Progenitor cell of endocrine pancreas (in vitro differentiated cells): ENCODE data around the gene CELF4. TPM values are rescaled to one million over a fixed set of nuclear protein-coding genes. Genes with fewer than 3 reads are reported as not detected.

Experiments
- DNase-seq: peaks from one replicate; pipeline ENCODE4 v3.0.0; 2021; ENCODE audit warnings: low spot score; ENCODE audit not compliant: unreplicated experiment
- H3K27ac Mint-ChIP-seq: 2 replicates; pipeline ENCODE4 v1.8.0; 2021; ENCODE audit warnings: mild to moderate bottlenecking, moderate library complexity, mixed read lengths
- H3K27me3 Mint-ChIP-seq: 2 replicates; pipeline ENCODE4 v1.8.0; 2021; ENCODE audit warnings: mixed read lengths
- H3K36me3 Mint-ChIP-seq: 2 replicates; pipeline ENCODE4 v1.8.0; 2022; ENCODE audit warnings: mixed read lengths; ENCODE audit not compliant: insufficient read depth
- H3K4me1 Mint-ChIP-seq: 2 replicates; pipeline ENCODE4 v1.8.0; 2021; ENCODE audit warnings: low read depth, mixed read lengths
- H3K4me3 Mint-ChIP-seq: 2 replicates; pipeline ENCODE4 v1.8.0; 2021; ENCODE audit warnings: low read depth, mild to moderate bottlenecking, moderate library complexity, mixed read lengths
- H3K9me3 Mint-ChIP-seq: 2 replicates; pipeline ENCODE4 v1.8.0; 2021; ENCODE audit warnings: low read depth, mixed read lengths
- total RNA-seq: library from RNA; stranded (reverse); gene quantifications from 2 replicates; pipeline ENCODE4 v1.2.1, GENCODE V29; 2021
- TF ChIP-seq, protein P1 (sequence below): fragments of 200-600 bp; sonication (generic); IDR thresholded peaks from one replicate; pipeline ENCODE4 v1.5.0; 2021; ENCODE audit warnings: antibody characterized with exemption, mild to moderate bottlenecking; ENCODE audit not compliant: unreplicated experiment

CELF4 gene
- total RNA-seq, 1 donor from 2014 or later: 4.6 TPM

DNA sequence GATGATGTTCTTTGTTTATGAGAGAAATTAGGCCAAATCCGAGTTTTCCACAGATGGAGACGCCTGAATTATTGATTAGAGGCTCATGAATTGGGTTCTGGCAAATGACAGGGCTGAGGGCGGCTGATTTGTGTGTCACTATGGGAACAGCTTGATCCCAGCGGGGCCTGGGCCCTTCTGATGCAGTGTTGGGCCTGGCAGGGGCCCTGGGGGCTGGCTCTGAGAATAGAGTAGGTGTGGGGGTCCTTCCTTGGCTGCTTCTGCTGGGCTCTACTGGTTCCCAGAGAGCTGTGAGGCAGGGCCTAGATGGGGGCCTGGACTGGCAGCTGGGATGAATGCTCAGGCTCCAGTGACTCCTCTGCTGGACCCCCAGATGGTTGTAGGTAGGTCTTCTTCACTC lies 164.8 kb downstream of the CELF4 start:
- DNase-seq: no peak
- TF ChIP-seq, protein P1, sequence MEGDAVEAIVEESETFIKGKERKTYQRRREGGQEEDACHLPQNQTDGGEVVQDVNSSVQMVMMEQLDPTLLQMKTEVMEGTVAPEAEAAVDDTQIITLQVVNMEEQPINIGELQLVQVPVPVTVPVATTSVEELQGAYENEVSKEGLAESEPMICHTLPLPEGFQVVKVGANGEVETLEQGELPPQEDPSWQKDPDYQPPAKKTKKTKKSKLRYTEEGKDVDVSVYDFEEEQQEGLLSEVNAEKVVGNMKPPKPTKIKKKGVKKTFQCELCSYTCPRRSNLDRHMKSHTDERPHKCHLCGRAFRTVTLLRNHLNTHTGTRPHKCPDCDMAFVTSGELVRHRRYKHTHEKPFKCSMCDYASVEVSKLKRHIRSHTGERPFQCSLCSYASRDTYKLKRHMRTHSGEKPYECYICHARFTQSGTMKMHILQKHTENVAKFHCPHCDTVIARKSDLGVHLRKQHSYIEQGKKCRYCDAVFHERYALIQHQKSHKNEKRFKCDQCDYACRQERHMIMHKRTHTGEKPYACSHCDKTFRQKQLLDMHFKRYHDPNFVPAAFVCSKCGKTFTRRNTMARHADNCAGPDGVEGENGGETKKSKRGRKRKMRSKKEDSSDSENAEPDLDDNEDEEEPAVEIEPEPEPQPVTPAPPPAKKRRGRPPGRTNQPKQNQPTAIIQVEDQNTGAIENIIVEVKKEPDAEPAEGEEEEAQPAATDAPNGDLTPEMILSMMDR: no peak
- Mint-ChIP-seq H3K9me3 (no peaks in the 10 kb centered on the region), H3K27me3 (peaks cover 5% of the 10 kb centered on the region), H3K4me3 (no peak overlapping the region), H3K27ac (no peak overlapping the region), H3K4me1 (no peaks in the 10 kb centered on the region), H3K36me3 (no peaks in the 10 kb centered on the region)

DNA sequence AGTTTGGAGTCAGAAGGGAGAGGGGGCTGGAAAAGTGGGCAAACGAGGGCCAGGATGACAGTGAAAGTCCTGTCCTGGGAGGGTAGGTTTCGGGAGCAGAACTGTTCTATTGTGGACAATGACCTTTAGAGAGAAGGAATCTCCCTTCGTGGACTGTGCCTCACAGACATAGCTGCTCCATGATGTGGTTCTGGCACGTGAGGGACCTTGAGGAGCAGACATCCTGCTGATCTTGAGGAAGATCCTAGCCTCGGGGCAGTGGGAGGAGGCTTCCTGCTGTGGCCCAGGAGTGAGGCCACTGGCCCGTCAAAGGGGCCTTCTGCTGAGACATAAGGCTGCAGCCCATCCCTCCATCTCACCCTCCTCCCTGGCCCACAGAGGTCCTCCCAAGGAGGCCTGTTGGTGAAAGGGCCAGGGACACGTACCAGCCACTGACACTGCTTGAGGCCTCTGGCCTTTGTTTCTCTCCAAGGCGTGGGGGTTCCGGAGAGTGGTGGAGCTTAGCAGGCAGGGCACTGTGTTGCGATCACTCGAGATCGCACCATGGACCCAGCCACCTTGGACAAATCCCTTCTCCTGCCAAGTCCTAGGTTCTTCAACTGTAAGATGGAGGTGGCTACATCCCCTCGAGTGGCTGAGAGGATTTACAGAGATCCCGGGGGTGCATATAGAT lies 167.2 kb downstream of the CELF4 start:
- H3K4me3 Mint-ChIP-seq: no peak overlapping the region
- H3K9me3 Mint-ChIP-seq: no peaks in the 10 kb centered on the region
- TF ChIP-seq, protein P1: no peak
- H3K27ac Mint-ChIP-seq: no peak overlapping the region
- no peak for DNase-seq
- peaks cover 1% of the 10 kb centered on the region for H3K4me1 Mint-ChIP-seq
- peaks cover 15% of the 10 kb centered on the region for H3K27me3 Mint-ChIP-seq
- no peaks in the 10 kb centered on the region for H3K36me3 Mint-ChIP-seq

DNA sequence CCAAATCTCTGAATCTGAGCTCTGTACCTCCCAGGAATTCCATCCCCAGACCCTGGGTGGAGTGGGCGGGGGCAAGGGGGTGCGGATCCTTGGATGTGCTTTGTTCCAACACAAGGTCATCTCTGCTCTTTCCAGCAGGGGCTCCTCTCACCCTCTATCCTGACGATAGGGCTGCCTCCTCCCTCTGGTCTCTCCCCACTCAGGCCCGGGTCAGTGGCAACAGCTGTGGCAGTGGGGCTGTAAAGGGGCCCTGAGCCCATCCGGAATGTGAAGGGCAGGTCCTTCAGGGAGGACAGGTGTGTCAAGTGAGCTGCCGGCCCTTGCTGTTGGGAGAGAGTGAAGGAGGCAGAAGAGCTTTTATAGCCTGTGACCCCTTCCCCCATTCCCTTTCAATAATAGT lies 167.8 kb downstream of the CELF4 start:
- H3K27ac Mint-ChIP-seq: no peak overlapping the region
- peaks cover 21% of the 10 kb centered on the region for H3K27me3 Mint-ChIP-seq
- no peaks in the 10 kb centered on the region for H3K36me3 Mint-ChIP-seq
- H3K4me3 Mint-ChIP-seq: no peak overlapping the region
- DNase-seq: no peak
- peaks cover 1% of the 10 kb centered on the region for H3K4me1 Mint-ChIP-seq
- H3K9me3 Mint-ChIP-seq: no peaks in the 10 kb centered on the region
- TF ChIP-seq, protein P1: no peak

DNA sequence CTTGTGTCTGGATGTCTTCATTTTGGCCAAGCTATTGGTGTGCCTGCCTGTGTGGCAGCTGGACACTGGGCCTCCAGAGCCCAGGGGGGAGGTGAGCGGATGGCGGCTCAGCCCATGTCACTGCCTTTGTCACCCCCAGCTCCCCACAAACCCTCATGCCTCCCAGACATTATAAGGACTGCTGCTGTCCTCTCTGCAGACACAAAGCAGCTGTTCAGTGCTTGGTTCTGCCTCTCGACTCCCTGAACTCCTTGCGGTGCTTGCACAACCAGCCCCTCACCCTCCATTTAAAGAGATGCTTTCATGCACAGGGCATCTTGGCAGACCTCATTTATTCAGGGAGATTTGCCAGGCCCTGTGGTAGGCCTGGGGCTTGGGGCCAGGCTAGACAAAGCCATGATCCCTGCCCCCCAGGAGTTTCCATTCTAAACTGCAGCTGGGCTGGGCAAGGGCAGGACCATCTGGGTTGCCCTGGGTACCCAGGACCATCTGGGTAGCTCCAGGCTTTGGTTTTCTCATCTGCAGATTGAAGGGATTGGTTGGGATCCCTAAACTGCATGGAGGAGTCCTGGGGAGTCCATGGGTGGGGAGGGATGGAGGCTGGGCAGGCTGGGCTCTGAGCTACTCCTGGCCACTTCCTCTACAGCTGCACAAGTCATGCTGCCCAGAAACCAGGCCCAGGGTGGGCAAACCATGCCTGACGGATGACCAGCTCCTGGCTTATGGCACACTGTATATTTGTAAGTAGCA lies 168.5 kb downstream of the CELF4 start:
- Mint-ChIP-seq H3K4me1 (peaks cover 1% of the 10 kb centered on the region), H3K4me3 (no peak overlapping the region), H3K27ac (no peak overlapping the region), H3K27me3 (peaks cover 27% of the 10 kb centered on the region), H3K36me3 (no peaks in the 10 kb centered on the region), H3K9me3 (no peaks in the 10 kb centered on the region)
- DNase-seq: no peak
- TF ChIP-seq, protein P1: no peak

DNA sequence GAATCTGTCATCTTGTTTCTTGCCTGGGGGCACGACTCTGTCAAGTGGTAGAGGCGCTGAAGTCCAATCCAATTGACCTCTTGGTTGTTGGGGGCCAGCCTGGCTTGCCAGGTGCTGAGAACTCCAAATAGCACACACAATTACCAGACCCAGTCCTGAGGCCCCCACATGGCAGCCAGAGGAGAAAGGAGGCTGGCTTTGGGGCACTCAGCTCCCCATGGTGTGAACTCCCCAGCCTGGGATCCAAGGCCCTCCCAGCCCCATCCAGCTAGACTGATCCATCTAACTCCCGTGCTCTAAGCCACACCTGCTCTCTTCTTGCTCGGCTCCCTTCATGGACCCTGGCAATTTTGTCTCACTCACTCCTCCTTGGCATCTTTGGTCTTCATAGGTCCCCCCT lies 170.0 kb downstream of the CELF4 start:
- H3K27me3 Mint-ChIP-seq: peaks cover 32% of the 10 kb centered on the region
- no peak for DNase-seq
- no peaks in the 10 kb centered on the region for H3K9me3 Mint-ChIP-seq
- H3K36me3 Mint-ChIP-seq: no peaks in the 10 kb centered on the region
- no peak overlapping the region for H3K27ac Mint-ChIP-seq
- H3K4me1 Mint-ChIP-seq: peaks cover 1% of the 10 kb centered on the region
- TF ChIP-seq, protein P1: no peak
- H3K4me3 Mint-ChIP-seq: no peak overlapping the region
